ENCODE data around the gene UBLCP1. TPM values are rescaled to one million over a fixed set of nuclear protein-coding genes. Genes with fewer than 3 reads are reported as not detected.

The UBLCP1 gene
- 10 to 100 TPM; 15.6 to 18.8 TPM for total RNA-seq

- ATAC-seq (ENCODE audit: insufficient number of reproducible peaks, low FRiP score, low read depth) (peak; percentile 88), DNase-seq (ENCODE audit: low spot score) (peak; percentile 11)
Observed at GRCh38 chr5:159262859-159263568, at the start of gene UBLCP1. Gene UBLCP1 (plus strand): TSS chr5:159263290. CDS start chr5:159268916, 5,626 bp downstream.

GRCh38 chr5:159214486-159215271 lies 48.4 kb upstream of the UBLCP1 start:
- Histone ChIP-seq H3K27me3 (replicated peaks; ENCODE audit: insufficient read depth) (no peaks in the 10 kb centered on the region), H3K36me3 (no peaks in the 10 kb centered on the region), H3K27ac (no peak overlapping the region), H3K4me3 (no peak overlapping the region), H3K9me3 (no peaks in the 10 kb centered on the region), H3K4me1 (ENCODE audit: control insufficient read depth in 1 of 2, low read depth in 2 of 2) (peaks cover 0 to 6% of the 10 kb centered on the region in 2 donors)
- TF ChIP-seq CTCF (IDR thresholded peaks at IDR 0.05), result no peak
- DNase-seq (ENCODE audit: low spot score) (no peak), ATAC-seq (ENCODE audit: insufficient number of reproducible peaks, low FRiP score, low read depth) (no peak)

More at GRCh38 chr5:159262859-159263568, at the start of gene UBLCP1:
- Histone ChIP-seq H3K36me3 (no peaks in the 10 kb centered on the region), H3K27me3 (replicated peaks; ENCODE audit: insufficient read depth) (no peaks in the 10 kb centered on the region), H3K4me3 (peak within 1 kb of the TSS; percentile 86), H3K4me1 (ENCODE audit: control insufficient read depth in 1 of 2, low read depth in 2 of 2) (peaks cover 5 to 21% of the 10 kb centered on the region in 2 donors), H3K9me3 (no peaks in the 10 kb centered on the region), H3K27ac (peak within 1 kb of the TSS; percentile 70 to 93)
- TF ChIP-seq CTCF (IDR thresholded peaks at IDR 0.05), result no peak

GRCh38 chr5:159215886-159216285 lies 47.2 kb upstream of the UBLCP1 start:
- no peaks in the 10 kb centered on the region for H3K27me3 ChIP-seq (replicated peaks; ENCODE audit: insufficient read depth)
- TF ChIP-seq CTCF (IDR thresholded peaks at IDR 0.05), result no peak
- H3K27ac ChIP-seq, result no peak overlapping the region
- H3K9me3 ChIP-seq, result no peaks in the 10 kb centered on the region
- H3K36me3 ChIP-seq, result no peaks in the 10 kb centered on the region
- H3K4me3 ChIP-seq, result no peak overlapping the region
- no peaks in the 10 kb centered on the region for H3K4me1 ChIP-seq (ENCODE audit: control insufficient read depth in 1 of 2, low read depth in 2 of 2)
- ATAC-seq (ENCODE audit: insufficient number of reproducible peaks, low FRiP score, low read depth), result no peak
- no peak for DNase-seq (ENCODE audit: low spot score)

GRCh38 chr5:159216454-159216853 lies 46.6 kb upstream of the UBLCP1 start:
- Histone ChIP-seq H3K4me3 (no peak overlapping the region), H3K4me1 (ENCODE audit: control insufficient read depth in 1 of 2, low read depth in 2 of 2) (no peaks in the 10 kb centered on the region), H3K36me3 (no peaks in the 10 kb centered on the region), H3K27me3 (replicated peaks; ENCODE audit: insufficient read depth) (no peaks in the 10 kb centered on the region), H3K9me3 (no peaks in the 10 kb centered on the region), H3K27ac (no peak overlapping the region)
- no peak for ATAC-seq (ENCODE audit: insufficient number of reproducible peaks, low FRiP score, low read depth)
- no peak for DNase-seq (ENCODE audit: low spot score)
- TF ChIP-seq CTCF (IDR thresholded peaks at IDR 0.05), result no peak

- Histone ChIP-seq H3K27me3 (replicated peaks; ENCODE audit: insufficient read depth) (no peaks in the 10 kb centered on the region), H3K27ac (no peak overlapping the region), H3K4me3 (no peak overlapping the region), H3K4me1 (ENCODE audit: control insufficient read depth in 1 of 2, low read depth in 2 of 2) (no peaks in the 10 kb centered on the region), H3K9me3 (no peaks in the 10 kb centered on the region), H3K36me3 (no peaks in the 10 kb centered on the region)
- TF ChIP-seq CTCF (IDR thresholded peaks at IDR 0.05), result no peak
- no peak for DNase-seq (ENCODE audit: low spot score)
- ATAC-seq (ENCODE audit: insufficient number of reproducible peaks, low FRiP score, low read depth), result no peak
Observed at GRCh38 chr5:159217236-159217635, 45.9 kb upstream of the UBLCP1 start.
